Right ventricle myocardium inferior (tissue), 1 donor: ENCODE measurements around the gene PEX14. TPM values are rescaled to one million over a fixed set of nuclear protein-coding genes. Genes with fewer than 3 reads are reported as not detected.
"Not testable (repeated sequence)": the region's sequence is repeated elsewhere in the genome, so short reads cannot be mapped to it uniquely, and the experiment has no call there.

Source experiments
- ATAC-seq: fragments of 200-7000 bp; cut with Tn5 transposase; one replicate; pipeline ENCODE4 v1.9.1; 2020; ENCODE audit warnings: mild to moderate bottlenecking, moderate library complexity
- DNase-seq: peaks from one replicate; pipeline ENCODE4 v3.0.0; 2021; ENCODE audit errors: missing footprints
- intact Hi-C: fragments of 100-400 bp; cut with DNase I; formaldehyde crosslinking; loops from one replicate; pipeline ENCODE4 v1.11.0; 2022
- total RNA-seq: library from RNA; stranded (reverse); fragmentation: NEBNext Ultra II Directional; extraction: Animal tissue kit (Norgen Biotek cat#: 25700); gene quantifications from one replicate; pipeline ENCODE4 v1.2.1, GENCODE V29; 2021
- donor health status: DM: no; HTN: yes; CAD: no; lungs with severe emphysema.

The PEX14 gene
- total RNA-seq, 1 donor from 2014 or later = 17.8 TPM

- intact Hi-C loops = no loop called here
These were observed 5.9 kb downstream of the PEX14 start for GRCh38 chr1:10480614-10481013.

GRCh38 chr1:10484521-10484920 is 9.8 kb downstream of the PEX14 start:
- ATAC-seq (no peak), DNase-seq (no peak)
- intact Hi-C loops = no loop called here

More at GRCh38 chr1:10480614-10481013, 5.9 kb downstream of the PEX14 start:
- DNase-seq (no peak), ATAC-seq (no peak)

- intact Hi-C loops = loop anchor here (10.0 kb wide), 1 partner anchor 115 kb away; no protein-coding TSS in a partner anchor
- DNase-seq (no peak), ATAC-seq (no peak)
These were observed 14.7 kb downstream of the PEX14 start for GRCh38 chr1:10489291-10490055.

- ATAC-seq (no peak), DNase-seq (no peak)
- intact Hi-C loops = loop anchor here (10.0 kb wide), 1 partner anchor 116 kb away; no protein-coding TSS in a partner anchor
These were observed 15.7 kb downstream of the PEX14 start for GRCh38 chr1:10490286-10490970.

- DNase-seq (no peak), ATAC-seq (no peak)
- intact Hi-C loops = loop anchor here (1.0 to 10.0 kb wide), 2 partner anchors 64 to 120 kb away; partner anchors contain the start of gene CENPS
These were observed 19.6 kb downstream of the PEX14 start for GRCh38 chr1:10494418-10494753.

- intact Hi-C loops = loop anchor here (1.0 to 10.0 kb wide), 4 partner anchors 65 to 517 kb away; partner anchors contain the start of genes CENPS and TARDBP
- DNase-seq (peak; percentile 77), ATAC-seq (peak; percentile 90)
These were observed 20.2 kb downstream of the PEX14 start for GRCh38 chr1:10494754-10495474.

GRCh38 chr1:10495475-10495817 is 20.7 kb downstream of the PEX14 start:
- ATAC-seq (no peak), DNase-seq (no peak)
- intact Hi-C loops = loop anchor here (5.0 to 10.0 kb wide), 3 partner anchors 121 to 517 kb away; partner anchors contain the start of gene TARDBP

- no peak for ATAC-seq
- intact Hi-C loops = loop anchor here (5.0 to 10.0 kb wide), 3 partner anchors 121 to 516 kb away; partner anchors contain the start of gene TARDBP
These were observed 21.2 kb downstream of the PEX14 start for GRCh38 chr1:10495952-10496351.

GRCh38 chr1:10497109-10497508 is 22.4 kb downstream of the PEX14 start:
- intact Hi-C loops = loop anchor here (5.0 to 10.0 kb wide), 3 partner anchors 122 to 515 kb away; partner anchors contain the start of gene TARDBP
- no peak for ATAC-seq

More at GRCh38 chr1:10495952-10496351, 21.2 kb downstream of the PEX14 start:
- DNase-seq = no peak

GRCh38 chr1:10498231-10498630 is 23.5 kb downstream of the PEX14 start:
- no peak for ATAC-seq
- DNase-seq = no peak
- intact Hi-C loops = loop anchor here (5.0 to 10.0 kb wide), 3 partner anchors 123 to 514 kb away; partner anchors contain the start of gene TARDBP

More at GRCh38 chr1:10497109-10497508, 22.4 kb downstream of the PEX14 start:
- DNase-seq = no peak

- intact Hi-C loops = no loop called here
- DNase-seq = no peak
These were observed 27.5 kb downstream of the PEX14 start for GRCh38 chr1:10502206-10502605.

GRCh38 chr1:10504249-10504648 is 29.5 kb downstream of the PEX14 start:
- intact Hi-C loops = no loop called here

More at GRCh38 chr1:10502206-10502605, 27.5 kb downstream of the PEX14 start:
- no peak for ATAC-seq

GRCh38 chr1:10506046-10506676 is 31.4 kb downstream of the PEX14 start:
- not testable (repeated sequence) for DNase-seq, ATAC-seq
- intact Hi-C loops = loop anchor here (2.0 to 5.0 kb wide), 2 partner anchors 281 to 357 kb away; no protein-coding TSS in a partner anchor

More at GRCh38 chr1:10504249-10504648, 29.5 kb downstream of the PEX14 start:
- DNase-seq = no peak
- ATAC-seq = no peak

- ATAC-seq (no peak), DNase-seq (no peak)
- intact Hi-C loops = loop anchor here (2.0 to 5.0 kb wide), 2 partner anchors 281 to 356 kb away; no protein-coding TSS in a partner anchor
These were observed 31.9 kb downstream of the PEX14 start for GRCh38 chr1:10506677-10507047.

- DNase-seq = peak; percentile 75
- intact Hi-C loops = loop anchor here (2.0 to 5.0 kb wide), 2 partner anchors 280 to 356 kb away; no protein-coding TSS in a partner anchor
- peak; percentile 84 for ATAC-seq
These were observed 32.5 kb downstream of the PEX14 start for GRCh38 chr1:10507111-10507879.

- ATAC-seq = no peak
- DNase-seq = no peak
- intact Hi-C loops = loop anchor here (5.0 kb wide), 1 partner anchor 279 kb away; no protein-coding TSS in a partner anchor
These were observed 33.8 kb downstream of the PEX14 start for GRCh38 chr1:10508511-10508951.

GRCh38 chr1:10509809-10510509 is 35.2 kb downstream of the PEX14 start:
- DNase-seq (no peak), ATAC-seq (no peak)
- intact Hi-C loops = loop anchor here (5.0 kb wide), 1 partner anchor 277 kb away; no protein-coding TSS in a partner anchor
